ENCODE data around the gene PTPRM. TPM values are rescaled to one million over a fixed set of nuclear protein-coding genes. Genes with fewer than 3 reads are reported as not detected.

PTPRM gene
- total RNA-seq, 1 experiment from 2014 or later, result 14.5 TPM

- Histone ChIP-seq H3K9me2 (ENCODE audit: insufficient read depth) (no peaks in the 10 kb centered on the region), H3K9ac (ENCODE audit: low read length) (no peak overlapping the region), H3K9me3 (ENCODE audit: control insufficient read depth in 1 of 2, insufficient read depth in 1 of 2, low read depth in 1 of 2, low read length in 2 of 2) (no peaks in the 10 kb centered on the region), H3K4me2 (ENCODE audit: low read length) (no peak overlapping the region), H2AFZ (ENCODE audit: low read depth, low read length, poor library complexity, severe bottlenecking) (no peak overlapping the region), H3K27me3 (ENCODE audit: insufficient read depth, low read length) (no peaks in the 10 kb centered on the region), H3K4me1 (ENCODE audit: control insufficient read depth in 1 of 2, insufficient read depth in 2 of 2, low read length in 2 of 2) (no peaks in the 10 kb centered on the region), H4K20me1 (ENCODE audit: insufficient read depth) (no peaks in the 10 kb centered on the region), H3K4me3 (replicated peaks in 1 of 2; ENCODE audit: low read depth in 1 of 2, low read length in 2 of 2) (no peak overlapping the region), H3K27ac (ENCODE audit: low read depth, low read length) (no peak overlapping the region), H3K79me2 (ENCODE audit: insufficient read depth, low read length) (no peaks in the 10 kb centered on the region), H3K36me3 (ENCODE audit: control insufficient read depth in 1 of 2, insufficient read depth in 2 of 2, low read length in 2 of 2) (no peaks in the 10 kb centered on the region)
- TF ChIP-seq, protein P1, sequence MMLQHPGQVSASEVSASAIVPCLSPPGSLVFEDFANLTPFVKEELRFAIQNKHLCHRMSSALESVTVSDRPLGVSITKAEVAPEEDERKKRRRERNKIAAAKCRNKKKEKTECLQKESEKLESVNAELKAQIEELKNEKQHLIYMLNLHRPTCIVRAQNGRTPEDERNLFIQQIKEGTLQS (IDR thresholded peaks at IDR 0.05), result no peak
- TF ChIP-seq MAX (IDR thresholded peaks at IDR 0.05) (no peak), CBX3 (IDR thresholded peaks at IDR 0.05; ENCODE audit: low read depth) (no peak), EGR1 (IDR thresholded peaks at IDR 0.05; ENCODE audit: low read depth) (no peak), SRF (IDR thresholded peaks at IDR 0.05; ENCODE audit: low read depth) (no peak), EZH2phosphoT487 (IDR thresholded peaks at IDR 0.05; ENCODE audit: borderline replicate concordance) (no peak), EZH2 (IDR thresholded peaks at IDR 0.05) (no peak), POLR2AphosphoS5 (IDR thresholded peaks at IDR 0.05; ENCODE audit: low read depth, low read length) (no peak), ZBTB33 (IDR thresholded peaks at IDR 0.05; ENCODE audit: extremely low read depth, insufficient replicate concordance, low read length) (no peak), ELF1 (IDR thresholded peaks at IDR 0.05; ENCODE audit: borderline replicate concordance, low read depth) (no peak), SP1 (IDR thresholded peaks at IDR 0.05; ENCODE audit: low read depth) (no peak), YY1 (IDR thresholded peaks at IDR 0.05; ENCODE audit: extremely low read depth, insufficient replicate concordance, low read depth, low read length) (no peak), ZNF274 (IDR thresholded peaks at IDR 0.05; ENCODE audit: low read depth, low read length) (no peak), RAD21 (IDR thresholded peaks at IDR 0.05; ENCODE audit: low read depth) (no peak), CTCF (IDR thresholded peaks at IDR 0.05 in 2 of 3, conservative IDR thresholded peaks at IDR 0.05 in 1 of 3; ENCODE audit: borderline replicate concordance in 1 of 3, insufficient read depth in 1 of 3, low read depth in 2 of 3, low read length in 2 of 3) (no peak)
- TF ChIP-seq, protein P2, sequence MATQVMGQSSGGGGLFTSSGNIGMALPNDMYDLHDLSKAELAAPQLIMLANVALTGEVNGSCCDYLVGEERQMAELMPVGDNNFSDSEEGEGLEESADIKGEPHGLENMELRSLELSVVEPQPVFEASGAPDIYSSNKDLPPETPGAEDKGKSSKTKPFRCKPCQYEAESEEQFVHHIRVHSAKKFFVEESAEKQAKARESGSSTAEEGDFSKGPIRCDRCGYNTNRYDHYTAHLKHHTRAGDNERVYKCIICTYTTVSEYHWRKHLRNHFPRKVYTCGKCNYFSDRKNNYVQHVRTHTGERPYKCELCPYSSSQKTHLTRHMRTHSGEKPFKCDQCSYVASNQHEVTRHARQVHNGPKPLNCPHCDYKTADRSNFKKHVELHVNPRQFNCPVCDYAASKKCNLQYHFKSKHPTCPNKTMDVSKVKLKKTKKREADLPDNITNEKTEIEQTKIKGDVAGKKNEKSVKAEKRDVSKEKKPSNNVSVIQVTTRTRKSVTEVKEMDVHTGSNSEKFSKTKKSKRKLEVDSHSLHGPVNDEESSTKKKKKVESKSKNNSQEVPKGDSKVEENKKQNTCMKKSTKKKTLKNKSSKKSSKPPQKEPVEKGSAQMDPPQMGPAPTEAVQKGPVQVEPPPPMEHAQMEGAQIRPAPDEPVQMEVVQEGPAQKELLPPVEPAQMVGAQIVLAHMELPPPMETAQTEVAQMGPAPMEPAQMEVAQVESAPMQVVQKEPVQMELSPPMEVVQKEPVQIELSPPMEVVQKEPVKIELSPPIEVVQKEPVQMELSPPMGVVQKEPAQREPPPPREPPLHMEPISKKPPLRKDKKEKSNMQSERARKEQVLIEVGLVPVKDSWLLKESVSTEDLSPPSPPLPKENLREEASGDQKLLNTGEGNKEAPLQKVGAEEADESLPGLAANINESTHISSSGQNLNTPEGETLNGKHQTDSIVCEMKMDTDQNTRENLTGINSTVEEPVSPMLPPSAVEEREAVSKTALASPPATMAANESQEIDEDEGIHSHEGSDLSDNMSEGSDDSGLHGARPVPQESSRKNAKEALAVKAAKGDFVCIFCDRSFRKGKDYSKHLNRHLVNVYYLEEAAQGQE (IDR thresholded peaks at IDR 0.05; ENCODE audit: low read depth), result no peak
- RAD21 ChIA-PET (ENCODE audit: low non-redundant PET in 1 of 2, low total read pairs in 2 of 2, uncharacterized antibody in 2 of 2, unreplicated experiment in 2 of 2), result no interaction called here
- DNase-seq (ENCODE audit: low read depth, low spot score) (no peak), ATAC-seq (no peak)
- POLR2A ChIA-PET, result no interaction called here
- BruUV-seq (replicated peaks), result no TSS peak
- intact Hi-C loops (cut with micrococcal nuclease), result no loop called here
- CTCF ChIA-PET, result no interaction called here
Observed at GRCh38 chr18:8376113-8376512, 809.0 kb downstream of the PTPRM start.

Measured in HCT116 (cell line).